SK-N-SH (cell line): Measurements from ENCODE around the gene SLC52A3. TPM values are rescaled to one million over a fixed set of nuclear protein-coding genes. Genes with fewer than 3 reads are reported as not detected.

Experiments
- CTCF ChIA-PET: fragments of 300-600, 350-600 bp; formaldehyde crosslinking; extraction: SDS; loops from one replicate; lab custom pipeline; 2021; lab: Yijun Ruan, JAX
- POLR2A ChIA-PET: fragments of 350-600 bp; sonication (Branson Sonifier 250); formaldehyde crosslinking; extraction: SDS; loops from one replicate; lab custom pipeline; 2020; ENCODE audit warnings: antibody characterized with exemption, inconsistent platforms; lab: Yijun Ruan, JAX
- DNase-seq: peaks from one replicate; pipeline ENCODE4 v3.0.0; 2012
- H2AFZ ChIP-seq: fragments of 200-600 bp; sonication (generic); 2 replicates; pipeline ENCODE4 v1.8.1; 2016; ENCODE audit warnings: antibody characterized with exemption, mild to moderate bottlenecking, low read depth
- H3F3A ChIP-seq: fragments of 200-600 bp; sonication (generic); replicated peaks from 2 replicates; pipeline ENCODE3; 2016; ENCODE audit warnings: antibody characterized with exemption, mild to moderate bottlenecking; ENCODE audit not compliant: insufficient read depth
- H3K27ac ChIP-seq, 2 experiments: fragments of 200-500 bp in 1 of 2; fragments of 200-600 bp in 1 of 2; sonication (Bioruptor generic) in 1 of 2; sonication (generic), shearing (Covaris generic) in 1 of 2; 2 replicates each; pipeline versions ENCODE4 v1.5.1 to v1.6.1; 2014 to 2016; ENCODE audit warnings: low read depth in 2 of 2, inconsistent platforms in 1 of 2, low read length in 1 of 2, mild to moderate bottlenecking in 1 of 2, mixed read lengths in 1 of 2
- H3K27me3 ChIP-seq: fragments of 200-600 bp; sonication (generic), shearing (Covaris generic); 2 replicates; pipeline ENCODE4 v1.6.1; 2016; ENCODE audit warnings: mixed run types; ENCODE audit not compliant: insufficient read depth
- H3K36me3 ChIP-seq, 2 experiments: fragments of 200-500 bp in 1 of 2; fragments of 200-600 bp in 1 of 2; sonication (Bioruptor generic) in 1 of 2; sonication (generic) in 1 of 2; replicated peaks in 1 of 2; 2 replicates each; pipeline versions ENCODE3 to v1.5.1; 2014 to 2016; ENCODE audit warnings: low read length in 1 of 2, mild to moderate bottlenecking in 1 of 2; ENCODE audit not compliant: insufficient read depth in 2 of 2, control insufficient read depth in 1 of 2
- H3K4me1 ChIP-seq, 2 experiments: fragments of 200-500 bp in 1 of 2; fragments of 200-600 bp in 1 of 2; sonication (Bioruptor generic) in 1 of 2; sonication (generic), shearing (Covaris generic) in 1 of 2; 2 replicates each; pipeline versions ENCODE4 v1.5.1 to v1.6.1; 2014 to 2016; ENCODE audit warnings: low read depth in 1 of 2, low read length in 1 of 2, mixed run types in 1 of 2; ENCODE audit not compliant: insufficient read depth in 2 of 2, control insufficient read depth in 1 of 2
- H3K4me2 ChIP-seq: fragments of 200-600 bp; sonication (generic), shearing (Covaris generic); 2 replicates; pipeline ENCODE4 v1.6.1; 2017; ENCODE audit warnings: mixed run types
- H3K4me3 ChIP-seq, 2 experiments: fragments of 200-500 bp in 1 of 2; fragments of 200-600 bp in 1 of 2; sonication (Bioruptor generic) in 1 of 2; sonication (generic), shearing (Covaris generic) in 1 of 2; 2 replicates each; pipeline versions ENCODE4 v1.5.1 to v1.8.1; 2014 to 2016; ENCODE audit warnings: low read depth in 2 of 2, inconsistent platforms in 1 of 2, low read length in 1 of 2, mild to moderate bottlenecking in 1 of 2, mixed read lengths in 1 of 2, moderate library complexity in 1 of 2
- H3K79me2 ChIP-seq: fragments of 200-600 bp; sonication (generic); 2 replicates; pipeline ENCODE4 v1.8.1; 2017; ENCODE audit warnings: mild to moderate bottlenecking; ENCODE audit not compliant: insufficient read depth
- H3K9ac ChIP-seq: fragments of 200-600 bp; sonication (generic); 2 replicates; pipeline ENCODE4 v1.6.1; 2017; ENCODE audit warnings: mixed run types
- H3K9me2 ChIP-seq: fragments of 200-600 bp; sonication (generic); 2 replicates; pipeline ENCODE4 v1.6.1; 2017; ENCODE audit warnings: mixed run types
- H3K9me3 ChIP-seq: fragments of 200-600 bp; sonication (generic); 2 replicates; pipeline ENCODE4 v1.6.1; 2017; ENCODE audit warnings: mixed run types, mild to moderate bottlenecking, moderate library complexity
- H4K20me1 ChIP-seq: fragments of 200-600 bp; sonication (generic); 2 replicates; pipeline ENCODE4 v1.6.1; 2017; ENCODE audit warnings: mild to moderate bottlenecking, mixed run types; ENCODE audit not compliant: insufficient read depth
- CHD2 ChIP-seq: fragments of 150-350 bp; IDR thresholded peaks from 2 replicates; pipeline ENCODE4 v1.6.1; 2018; ENCODE audit warnings: low read length; ENCODE audit not compliant: partially characterized antibody
- ELF1 ChIP-seq: IDR thresholded peaks from 2 replicates; pipeline ENCODE4 v1.4.0; 2012
- EP300 ChIP-seq, 2 experiments: IDR thresholded peaks; 2 replicates each; pipeline versions ENCODE4 v1.4.0 to v1.6.1; 2012; ENCODE audit warnings: borderline replicate concordance in 1 of 2, low read depth in 1 of 2, low read length in 1 of 2
- EZH2phosphoT487 ChIP-seq: fragments of 200-600 bp; sonication (generic); IDR thresholded peaks from 2 replicates; pipeline ENCODE4 v1.6.1; 2017; ENCODE audit warnings: low read depth, mixed run types, mild to moderate bottlenecking, antibody characterized with exemption, moderate library complexity, borderline replicate concordance
- FOSL2 ChIP-seq: IDR thresholded peaks from 2 replicates; pipeline ENCODE4 v1.4.0; 2012; ENCODE audit warnings: low read depth, mild to moderate bottlenecking, moderate library complexity, borderline replicate concordance
- FOXM1 ChIP-seq: IDR thresholded peaks from 2 replicates; pipeline ENCODE4 v1.4.0; 2012; ENCODE audit warnings: low read depth, mild to moderate bottlenecking
- GABPA ChIP-seq: IDR thresholded peaks from 2 replicates; pipeline ENCODE4 v1.4.0; 2012; ENCODE audit warnings: low read depth, mild to moderate bottlenecking
- GATA2 ChIP-seq: sonication (generic); formaldehyde crosslinking; IDR thresholded peaks from 2 replicates; pipeline ENCODE4 v1.5.0; 2020; ENCODE audit warnings: mild to moderate bottlenecking, missing genetic modification reagents
- JUND ChIP-seq: IDR thresholded peaks from 2 replicates; pipeline ENCODE4 v1.4.0; 2012
- MXI1 ChIP-seq: IDR thresholded peaks from 2 replicates; pipeline ENCODE4 v1.6.1; 2012; ENCODE audit warnings: mild to moderate bottlenecking, low read depth, low read length, improper control_type of control experiment
- NRF1 ChIP-seq: IDR thresholded peaks from 2 replicates; pipeline ENCODE4 v1.6.1; 2012; ENCODE audit warnings: low read depth, mild to moderate bottlenecking, low read length
- PBX3 ChIP-seq: IDR thresholded peaks from 2 replicates; pipeline ENCODE4; 2012
- POLR2AphosphoS5 ChIP-seq: IDR thresholded peaks from 2 replicates; pipeline ENCODE4 v1.6.1; 2012; ENCODE audit warnings: low read depth, low read length
- RAD21 ChIP-seq: IDR thresholded peaks from 2 replicates; pipeline ENCODE4 v1.6.1; 2012; ENCODE audit warnings: mild to moderate bottlenecking, low read length
- RFX5 ChIP-seq: IDR thresholded peaks from 2 replicates; pipeline ENCODE4 v1.6.1; 2012; ENCODE audit warnings: mild to moderate bottlenecking, improper control_type of control experiment, low read length
- RXRA ChIP-seq: IDR thresholded peaks from 2 replicates; pipeline ENCODE4 v1.4.0; 2012; ENCODE audit warnings: low read depth, mild to moderate bottlenecking, borderline replicate concordance
- SIN3A ChIP-seq: IDR thresholded peaks from 2 replicates; pipeline ENCODE4 v1.6.1; 2012; ENCODE audit warnings: low read depth, mild to moderate bottlenecking, low read length, moderate library complexity, borderline replicate concordance
- TAF1 ChIP-seq: IDR thresholded peaks from 2 replicates; pipeline ENCODE4 v1.6.1; 2012; ENCODE audit warnings: low read depth, mild to moderate bottlenecking, low read length, moderate library complexity, borderline replicate concordance
- TCF12 ChIP-seq: IDR thresholded peaks from 2 replicates; pipeline ENCODE4 v1.4.0; 2012
- TEAD4 ChIP-seq: IDR thresholded peaks from 2 replicates; pipeline ENCODE4 v1.4.0; 2012; ENCODE audit warnings: mild to moderate bottlenecking, borderline replicate concordance; ENCODE audit not compliant: insufficient read depth
- USF1 ChIP-seq: IDR thresholded peaks from 2 replicates; pipeline ENCODE4 v1.4.0; 2012; ENCODE audit warnings: low read depth, borderline replicate concordance
- USF2 ChIP-seq: fragments of 150-350 bp; IDR thresholded peaks from 2 replicates; pipeline ENCODE4 v1.6.1; 2017; ENCODE audit warnings: antibody characterized with exemption, low read length, low read depth, borderline replicate concordance
- YY1 ChIP-seq: IDR thresholded peaks from 2 replicates; pipeline ENCODE4 v1.4.0; 2012; ENCODE audit warnings: low read depth, mild to moderate bottlenecking
- WGBS: methylation state at CpG from one replicate; pipeline ENCODE4 v1.1.6; 2017; ENCODE audit warnings: low lambda C conversion rate; 5-methylcytosine and 5-hydroxymethylcytosine counted together
- polyA plus RNA-seq, 3 experiments: library from polyadenylated mRNA; depleted of rRNA; stranded (reverse); fragments of >200 nt; gene quantifications; 2 replicates each; pipeline ENCODE4 v1.2.3, GENCODE V29; 2012

SLC52A3 gene
- polyA plus RNA-seq, 1 of the 3 experiments (the other 2 are of a cell fraction), result not detected

- 47% methylated on average over 2 of the region's 2 CpGs for WGBS
- CTCF ChIA-PET, result no interaction called here
- POLR2A ChIA-PET, result no interaction called here
- Histone ChIP-seq H3K9me2 (no peaks in the 10 kb centered on the region), H4K20me1 (no peaks in the 10 kb centered on the region), H3K4me1 (no peaks in the 10 kb centered on the region), H2AFZ (no peak overlapping the region), H3K9me3 (no peaks in the 10 kb centered on the region), H3K27me3 (no peaks in the 10 kb centered on the region; the same call in 1 of the 2 replicates), H3K79me2 (no peaks in the 10 kb centered on the region), H3K9ac (no peak overlapping the region), H3K4me2 (no peak overlapping the region), H3K4me3 (no peak overlapping the region), H3K36me3 (no peaks in the 10 kb centered on the region), H3K27ac (no peak overlapping the region), H3F3A (no peaks in the 10 kb centered on the region)
- TF ChIP-seq RXRA, result no peak
- TF ChIP-seq YY1, result no peak
- no peak for TF ChIP-seq ELF1
- TF ChIP-seq GABPA, result no peak
- TF ChIP-seq FOSL2, result no peak
- TF ChIP-seq CHD2, result no peak
- no peak for TF ChIP-seq RFX5
- no peak for TF ChIP-seq JUND
- no peak for TF ChIP-seq EZH2phosphoT487
- no peak for TF ChIP-seq USF2
- no peak for TF ChIP-seq NRF1
- TF ChIP-seq FOXM1, result no peak
- no peak for TF ChIP-seq TCF12
- no peak for TF ChIP-seq POLR2AphosphoS5
- no peak for TF ChIP-seq SIN3A
- TF ChIP-seq MXI1, result no peak
- no peak for TF ChIP-seq GATA2 (CRISPR knock-in tag)
- no peak for TF ChIP-seq PBX3
- no peak for TF ChIP-seq EP300 (IDR thresholded peaks at IDR 0.05; ENCODE audit: borderline replicate concordance in 1 of 2, low read depth in 1 of 2, low read length in 1 of 2)
- no peak for TF ChIP-seq USF1
- no peak for DNase-seq
These were observed 2.4 kb upstream of the SLC52A3 start for GRCh38 chr20:770691-771090.

GRCh38 chr20:766906-767305 is 1.4 kb downstream of the SLC52A3 start:
- CTCF ChIA-PET, result no interaction called here
- no peaks in the 10 kb centered on the region for H3K27me3 ChIP-seq
- WGBS, result 44% methylated on average over 1 of the region's 1 CpG
- no peak overlapping the region for H3K4me3 ChIP-seq
- H3K9me2 ChIP-seq, result no peaks in the 10 kb centered on the region
- H3K36me3 ChIP-seq, result no peaks in the 10 kb centered on the region
- POLR2A ChIA-PET, result no interaction called here
- no peak overlapping the region for H2AFZ ChIP-seq
- H3K9me3 ChIP-seq, result no peaks in the 10 kb centered on the region
- H4K20me1 ChIP-seq, result no peaks in the 10 kb centered on the region
- TF ChIP-seq EZH2phosphoT487, result no peak
- no peak for TF ChIP-seq EP300 (IDR thresholded peaks at IDR 0.05; ENCODE audit: borderline replicate concordance in 1 of 2, low read depth in 1 of 2, low read length in 1 of 2)
- TF ChIP-seq JUND, result no peak
- TF ChIP-seq TEAD4, result no peak
- TF ChIP-seq TAF1, result no peak
- no peak for TF ChIP-seq CHD2
- no peak for TF ChIP-seq RAD21
- TF ChIP-seq PBX3, result no peak
- TF ChIP-seq USF1, result no peak
- no peak for TF ChIP-seq MXI1
- TF ChIP-seq POLR2AphosphoS5, result no peak
- no peaks in the 10 kb centered on the region for H3F3A ChIP-seq
- H3K4me2 ChIP-seq, result no peak overlapping the region
- no peak overlapping the region for H3K27ac ChIP-seq
- H3K4me1 ChIP-seq, result no peaks in the 10 kb centered on the region
- no peaks in the 10 kb centered on the region for H3K79me2 ChIP-seq
- H3K9ac ChIP-seq, result no peak overlapping the region
- DNase-seq, result no peak
